Right renal pelvis (tissue), 4 donors: ENCODE measurements around the gene ITPRID2. TPM values are rescaled to one million over a fixed set of nuclear protein-coding genes. Genes with fewer than 3 reads are reported as not detected.
"Not testable (repeated sequence)": the region's sequence is repeated elsewhere in the genome, so short reads cannot be mapped to it uniquely, and the experiment has no call there.

Experiments
- DNase-seq, 4 donors: peaks; one replicate each; pipeline ENCODE4 v3.0.0-alpha.2; 2013; ENCODE audit warnings: low read depth in 4 of 4, low spot score in 3 of 4, missing footprints in 1 of 4
- polyA plus RNA-seq, 4 donors: library from polyadenylated mRNA; unstranded; fragments of 120-200 nt; gene quantifications; one replicate each; pipeline ENCODE4 v1.2.1, GENCODE V29; 2013; ENCODE audit not compliant: insufficient read length in 4 of 4

ITPRID2 gene
- polyA plus RNA-seq, 4 donors: 154 to 207 (median 174) TPM

DNA sequence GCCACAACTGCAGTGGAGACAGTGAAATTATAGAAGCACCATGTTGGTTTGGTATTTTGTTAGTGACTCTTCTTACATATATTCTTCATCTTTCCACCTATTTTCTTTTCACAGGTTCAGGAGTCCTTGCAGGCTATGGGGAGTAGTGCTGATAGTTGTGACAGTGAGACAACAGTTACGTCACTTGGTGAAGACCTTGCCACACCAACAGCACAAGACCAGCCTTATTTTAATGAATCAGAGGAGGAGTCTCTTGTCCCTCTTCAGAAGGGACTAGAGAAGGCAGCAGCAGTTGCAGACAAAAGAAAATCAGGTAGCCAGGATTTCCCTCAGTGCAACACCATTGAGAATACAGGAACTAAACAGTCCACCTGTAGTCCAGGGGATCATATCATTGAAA is 23.6 kb downstream of the ITPRID2 start:
- DNase-seq: no peak

DNA sequence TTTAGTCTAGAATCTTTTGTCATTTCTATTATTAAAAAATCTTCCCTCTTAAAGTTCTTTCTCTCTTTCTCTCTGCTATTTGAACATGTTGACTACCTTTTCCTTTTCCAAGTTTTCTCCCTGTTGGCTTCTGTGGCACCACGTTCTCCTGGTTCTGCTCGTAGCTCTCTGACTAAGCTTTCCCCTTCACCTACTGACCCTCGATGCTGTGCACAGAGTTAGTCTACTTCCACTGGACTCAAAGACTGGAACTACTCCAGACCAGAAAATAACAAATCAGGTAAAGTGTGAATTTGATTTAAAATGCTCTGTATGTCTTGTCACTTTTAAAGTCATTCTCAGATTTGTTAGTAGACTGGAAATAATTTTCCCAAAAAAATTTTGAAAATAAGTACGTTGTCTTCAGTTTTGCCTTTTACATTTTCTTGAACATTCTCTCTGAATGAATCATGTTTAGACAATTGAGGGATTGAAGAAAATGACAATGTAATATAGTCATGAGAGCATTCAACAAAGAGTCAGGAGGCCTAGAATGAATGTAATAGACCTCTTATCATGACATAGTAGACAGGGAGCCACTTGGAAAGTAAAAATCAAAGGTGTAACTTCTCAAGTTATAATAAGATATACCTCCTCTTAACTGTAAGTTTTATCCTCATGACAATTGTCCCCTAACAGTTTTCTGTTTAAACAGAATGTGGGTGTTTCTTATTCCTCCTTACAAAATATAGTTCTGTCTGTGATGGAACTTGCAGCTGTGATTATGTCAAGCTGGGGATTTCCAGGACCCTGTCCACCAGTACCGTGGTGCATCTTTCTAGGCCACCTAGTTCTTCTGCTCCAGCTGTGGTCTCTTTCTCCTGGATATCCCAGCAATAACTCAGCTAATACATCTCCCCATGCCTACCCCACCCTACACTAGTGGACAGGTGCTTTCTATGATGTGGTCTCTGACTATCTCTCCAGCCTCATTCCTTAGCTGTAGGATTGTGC is 25.5 kb downstream of the ITPRID2 start:
- DNase-seq: no peak

DNA sequence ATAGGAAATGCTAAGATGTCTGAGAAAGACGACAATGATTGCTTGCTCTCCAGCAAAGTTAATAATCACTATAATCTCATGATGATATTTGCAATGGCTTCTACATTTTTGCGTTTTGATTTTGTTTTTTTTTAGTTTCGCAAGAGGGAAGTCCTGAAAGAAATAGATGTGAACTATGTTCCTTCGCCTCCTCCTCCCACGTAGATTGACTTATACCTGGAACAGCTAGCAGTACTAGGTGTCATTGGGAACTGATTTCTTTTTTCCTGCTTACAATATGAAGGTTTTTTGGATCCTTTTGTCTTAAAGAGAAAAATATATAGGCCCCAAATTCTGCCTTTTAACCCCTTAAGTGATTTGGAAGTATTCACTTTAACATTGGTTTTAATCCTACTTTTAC is 26.7 kb downstream of the ITPRID2 start:
- DNase-seq: no peak

DNA sequence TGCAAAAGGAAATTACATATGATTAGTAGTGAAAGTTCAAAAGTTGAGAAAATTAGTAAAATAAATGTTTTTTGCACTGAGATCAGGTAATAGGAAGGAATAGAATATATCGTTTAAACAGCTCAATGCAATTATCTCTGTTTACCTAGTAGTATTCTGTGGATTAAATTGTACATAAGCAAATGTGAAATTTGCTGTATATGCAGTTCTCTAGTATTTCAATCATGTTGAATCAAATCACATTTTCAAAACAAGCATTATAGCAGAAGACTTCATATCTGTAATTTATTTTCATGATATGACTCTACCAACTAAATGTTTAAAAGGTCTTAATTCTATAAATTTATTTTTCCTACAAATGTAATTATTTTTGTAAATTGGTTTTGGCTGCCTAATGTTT is 31.6 kb downstream of the ITPRID2 start:
- DNase-seq: no peak

DNA sequence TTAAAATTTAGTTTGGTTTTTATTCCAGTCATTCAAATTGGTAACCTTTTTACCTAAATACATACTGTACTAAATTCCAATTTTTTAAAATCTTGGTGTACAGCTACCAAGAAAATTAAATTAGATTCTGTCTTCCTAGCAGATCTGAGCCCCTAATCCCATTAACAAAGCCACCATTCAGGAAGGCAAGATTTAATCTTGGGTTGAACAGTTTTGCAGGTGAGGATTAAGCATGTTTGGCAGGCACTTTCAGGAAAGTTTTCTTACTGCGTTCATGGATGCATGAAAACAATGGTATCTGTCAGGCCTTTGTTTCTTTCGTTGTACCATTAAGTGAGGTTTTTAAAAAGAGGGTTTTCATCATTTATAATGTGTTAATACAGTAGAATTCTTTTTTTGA is 32.8 kb downstream of the ITPRID2 start:
- no peak for DNase-seq

DNA sequence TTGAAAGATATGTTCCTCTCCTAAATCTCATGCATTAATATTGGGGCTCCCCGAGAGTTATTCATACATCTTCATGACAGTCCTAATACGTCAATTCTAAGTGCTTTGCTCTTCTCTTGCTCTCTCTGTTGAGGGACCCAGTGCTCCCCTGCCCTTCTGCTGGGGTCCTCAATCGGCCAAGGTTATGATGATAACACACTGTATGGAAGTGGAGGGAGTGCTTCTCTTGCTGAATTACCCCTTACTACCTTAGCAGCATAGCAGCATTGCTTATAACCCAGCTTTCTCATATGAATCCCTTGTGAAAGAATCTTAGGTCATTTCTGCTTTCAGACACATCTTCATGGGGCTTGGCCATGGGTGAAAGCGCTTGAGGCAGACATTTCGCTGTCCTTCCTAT is 43.2 kb downstream of the ITPRID2 start:
- no peak for DNase-seq

DNA sequence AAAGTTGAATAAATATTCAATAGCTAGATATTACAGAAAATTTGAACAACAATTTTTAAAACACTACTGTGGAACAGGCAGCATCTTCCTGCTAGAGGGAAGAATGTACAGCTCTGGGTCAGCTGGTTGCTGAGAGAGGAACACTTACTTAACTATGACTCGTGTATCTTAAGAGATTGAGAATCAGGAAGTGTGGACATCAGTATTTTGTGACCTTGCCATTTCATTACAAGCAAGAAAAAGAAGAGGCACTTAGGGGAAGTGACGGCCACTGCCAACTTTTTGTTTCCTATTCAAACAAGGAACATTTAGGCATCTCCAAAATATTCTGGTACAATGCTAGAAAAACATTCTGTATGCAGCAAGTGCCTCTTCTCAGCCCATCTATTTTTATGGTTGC is 45.9 kb downstream of the ITPRID2 start:
- no peak for DNase-seq

DNA sequence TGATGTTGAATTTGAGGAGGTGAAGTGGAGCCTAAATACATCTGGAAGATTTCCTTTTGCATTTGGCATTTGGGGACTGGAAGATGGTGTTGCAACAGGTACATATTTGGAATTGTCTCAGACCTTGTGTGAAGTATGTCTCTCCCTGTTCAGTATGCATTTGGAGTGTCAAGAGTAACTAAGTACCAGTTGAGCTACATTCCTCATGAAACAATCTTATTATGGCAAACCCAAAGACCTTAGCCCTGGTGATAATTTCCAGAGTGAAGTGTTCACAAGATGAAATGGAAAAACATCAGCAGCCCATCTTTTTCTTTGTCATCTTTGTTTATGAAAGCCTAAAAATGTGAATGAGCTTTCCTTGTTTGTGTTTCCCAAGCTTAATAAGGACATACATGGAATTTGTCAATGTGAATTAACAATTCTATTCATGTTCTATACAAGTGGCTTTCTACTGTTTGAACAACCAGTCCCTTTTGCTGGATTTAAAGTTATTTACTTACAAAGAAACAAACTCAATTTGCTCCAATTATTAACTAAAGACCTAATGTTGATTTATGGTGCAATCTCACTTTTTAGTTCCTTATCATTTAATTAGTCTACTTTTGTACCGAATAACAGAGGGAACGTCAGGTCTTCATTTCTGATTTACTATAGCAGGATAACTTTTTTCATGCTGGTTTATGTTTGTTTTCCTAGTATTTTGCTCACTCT is 52.0 kb downstream of the ITPRID2 start:
- no peak for DNase-seq

DNA sequence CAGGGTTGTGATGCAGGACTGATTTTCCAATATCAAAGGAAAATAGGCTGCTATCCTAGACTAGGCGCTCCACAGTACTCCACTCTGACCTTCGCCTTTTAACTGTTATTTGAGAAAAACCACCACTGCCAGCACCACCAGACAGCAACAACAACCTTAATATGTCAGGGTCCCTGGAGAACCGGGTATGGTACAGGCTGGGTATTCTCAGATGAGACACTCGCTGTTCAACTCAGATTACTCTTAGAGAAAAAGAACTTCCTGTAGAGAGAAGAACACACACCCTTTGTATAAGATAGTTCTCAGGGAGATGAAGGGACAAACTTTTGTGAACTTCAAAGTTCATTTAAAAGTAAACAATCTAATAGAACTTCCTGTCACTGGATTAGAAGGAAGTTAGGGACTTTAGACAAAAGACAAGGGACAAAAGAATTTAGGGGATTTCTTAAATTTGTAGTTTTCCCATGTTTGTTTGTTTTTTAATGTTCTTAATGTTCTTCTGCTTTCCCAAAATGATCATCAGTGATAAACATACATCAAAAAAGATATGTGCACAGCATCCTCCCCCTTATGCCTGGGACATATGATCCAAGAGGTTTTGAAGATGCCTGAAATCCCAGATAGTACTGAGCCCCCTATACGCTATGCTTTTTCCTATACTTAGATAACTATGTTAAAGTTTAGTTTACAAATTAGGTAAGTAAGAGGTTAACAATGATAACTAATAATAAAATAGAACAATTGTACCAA is 52.8 kb downstream of the ITPRID2 start:
- no peak for DNase-seq

DNA sequence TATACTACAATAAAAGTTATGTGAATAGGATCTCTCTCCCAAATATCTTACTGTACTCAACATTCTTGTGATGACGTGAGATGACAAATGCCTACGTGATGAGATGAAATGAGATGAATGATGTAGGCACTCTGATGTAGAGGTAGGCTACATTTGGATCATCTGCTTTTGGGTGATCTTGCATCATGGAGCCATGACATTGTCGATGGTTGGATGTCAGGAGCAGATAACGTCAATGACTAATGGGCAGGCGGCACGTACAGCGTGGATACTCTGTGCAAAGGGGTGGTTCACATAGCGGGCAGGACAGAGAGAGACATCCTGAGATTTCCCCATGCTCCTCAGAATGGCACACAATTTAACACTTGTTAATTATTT is 53.4 kb downstream of the ITPRID2 start:
- no peak for DNase-seq

DNA sequence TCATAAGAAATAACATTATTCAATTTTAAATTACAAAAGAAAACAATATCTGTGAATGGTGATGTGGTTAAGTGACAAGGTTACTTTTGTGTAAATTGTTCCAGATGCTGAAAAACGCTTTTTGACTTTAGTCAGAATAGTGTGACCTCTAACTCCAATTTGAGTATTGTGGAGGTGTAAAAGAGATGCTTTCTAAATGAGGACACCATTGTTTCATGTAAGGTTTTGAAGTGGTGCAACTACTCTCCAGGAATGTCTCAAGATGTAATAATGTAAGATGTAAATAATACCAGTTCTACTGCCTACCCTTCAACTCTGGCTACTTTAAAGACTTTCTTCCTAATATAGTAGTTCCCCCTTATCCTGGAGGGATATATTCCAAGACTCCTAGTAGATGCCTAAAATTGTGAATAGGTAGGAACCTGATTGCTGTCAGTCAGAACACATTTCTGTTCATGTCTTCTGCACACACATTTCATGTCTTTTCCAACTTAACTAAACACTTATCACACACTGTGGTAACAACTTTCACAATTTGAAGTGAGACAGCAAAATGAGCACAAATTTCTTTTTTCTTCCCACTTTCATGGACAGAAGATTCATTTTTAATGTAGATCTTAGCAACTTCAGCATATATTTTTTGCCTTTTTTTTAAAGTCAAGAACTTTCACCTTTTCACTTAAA is 55.1 kb downstream of the ITPRID2 start:
- DNase-seq: no peak

DNA sequence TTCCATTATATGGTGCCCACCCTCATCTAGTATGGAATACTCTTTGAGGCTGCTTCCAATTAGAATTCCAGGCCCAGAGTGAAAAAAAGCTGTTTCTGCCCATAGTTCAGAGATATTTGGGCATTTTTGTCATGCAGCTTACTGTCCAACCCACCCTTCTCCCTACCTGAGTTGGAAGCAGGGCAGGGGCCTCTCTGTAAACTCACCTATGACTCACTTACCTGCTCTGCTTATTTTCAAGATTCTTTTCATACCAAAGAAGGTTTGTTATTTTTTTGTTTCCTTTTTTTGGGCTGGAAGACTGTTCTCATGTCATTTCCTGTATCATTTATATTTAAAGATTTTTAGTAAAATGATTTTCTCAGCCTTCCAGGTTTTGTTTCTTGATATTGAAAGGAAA is 55.7 kb downstream of the ITPRID2 start:
- DNase-seq: no peak

DNA sequence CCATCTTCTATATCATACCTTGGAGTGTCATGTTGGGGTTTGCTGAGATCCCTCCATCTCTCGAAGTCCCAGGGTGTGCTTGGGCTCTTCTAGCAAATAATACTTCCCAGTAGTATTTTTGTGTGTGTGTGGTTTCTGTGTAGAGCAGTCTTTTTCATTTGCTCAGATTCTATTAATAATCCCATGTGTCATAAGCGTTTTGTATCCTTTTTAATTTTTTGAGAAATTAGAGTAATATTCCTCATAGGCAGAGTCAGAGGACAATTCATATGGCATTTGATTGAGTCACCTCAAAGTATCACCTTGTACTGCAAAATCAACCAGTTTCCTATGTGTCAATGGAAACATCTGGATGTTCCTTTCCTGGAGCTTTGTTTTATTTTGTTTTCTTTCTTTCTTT is 56.7 kb downstream of the ITPRID2 start:
- no peak for DNase-seq

DNA sequence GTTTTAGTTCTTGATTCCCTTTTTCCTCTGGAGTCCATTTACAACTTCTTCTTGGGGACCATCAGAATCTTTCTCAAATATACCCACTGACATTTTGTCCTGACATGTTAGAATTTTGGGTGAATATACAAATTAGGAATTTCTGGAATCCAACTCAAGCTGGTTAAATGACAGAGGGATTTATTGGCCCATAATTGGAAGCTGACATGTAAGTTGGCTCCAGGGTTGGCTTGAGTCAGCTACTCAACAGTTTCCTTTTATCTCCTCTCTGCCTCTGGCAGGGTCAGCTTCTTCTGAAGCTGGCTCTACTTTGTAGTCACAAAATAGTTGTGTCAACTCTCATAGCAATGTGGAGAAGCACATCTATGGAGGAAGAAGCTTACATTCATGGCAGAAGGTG is 57.5 kb downstream of the ITPRID2 start:
- DNase-seq: no peak

DNA sequence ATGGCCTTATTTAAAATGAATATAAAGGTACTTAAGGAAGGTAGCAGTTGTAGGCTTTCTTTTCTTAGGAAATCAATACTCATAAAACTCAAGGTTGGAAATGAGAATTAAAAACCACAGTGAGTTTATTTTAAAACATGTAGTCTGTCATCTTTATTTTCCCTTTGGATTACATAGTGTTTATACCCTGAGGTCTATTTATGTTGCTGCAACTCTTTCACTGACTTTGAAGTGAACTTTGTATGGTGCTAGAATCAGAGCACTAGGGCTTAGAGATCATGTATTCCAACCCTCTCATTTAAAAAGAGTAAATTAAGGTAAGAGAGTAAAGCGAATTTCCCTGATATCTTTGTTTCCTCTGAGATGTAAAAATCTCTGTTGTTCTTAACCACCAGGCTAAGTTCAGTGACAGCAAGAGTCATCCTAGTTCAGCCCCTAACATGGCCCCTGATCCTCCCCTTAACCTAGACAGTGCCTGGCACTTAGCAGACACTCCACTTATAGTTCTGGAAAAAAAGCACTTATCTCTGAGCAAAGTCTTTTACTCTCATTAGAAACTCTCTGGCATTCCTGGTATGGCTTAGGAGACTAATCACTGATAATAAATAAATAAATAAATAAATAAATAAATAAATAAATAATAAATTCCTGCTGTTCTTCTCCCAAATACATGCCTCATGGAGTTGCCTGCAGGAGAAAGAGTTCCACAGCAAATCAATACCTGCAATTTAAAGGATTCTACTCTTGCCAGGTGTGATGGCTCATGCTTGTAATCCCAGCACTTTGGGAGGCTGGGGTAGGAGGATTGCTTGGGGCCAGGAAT is 61.1 kb downstream of the ITPRID2 start:
- no peak for DNase-seq

DNA sequence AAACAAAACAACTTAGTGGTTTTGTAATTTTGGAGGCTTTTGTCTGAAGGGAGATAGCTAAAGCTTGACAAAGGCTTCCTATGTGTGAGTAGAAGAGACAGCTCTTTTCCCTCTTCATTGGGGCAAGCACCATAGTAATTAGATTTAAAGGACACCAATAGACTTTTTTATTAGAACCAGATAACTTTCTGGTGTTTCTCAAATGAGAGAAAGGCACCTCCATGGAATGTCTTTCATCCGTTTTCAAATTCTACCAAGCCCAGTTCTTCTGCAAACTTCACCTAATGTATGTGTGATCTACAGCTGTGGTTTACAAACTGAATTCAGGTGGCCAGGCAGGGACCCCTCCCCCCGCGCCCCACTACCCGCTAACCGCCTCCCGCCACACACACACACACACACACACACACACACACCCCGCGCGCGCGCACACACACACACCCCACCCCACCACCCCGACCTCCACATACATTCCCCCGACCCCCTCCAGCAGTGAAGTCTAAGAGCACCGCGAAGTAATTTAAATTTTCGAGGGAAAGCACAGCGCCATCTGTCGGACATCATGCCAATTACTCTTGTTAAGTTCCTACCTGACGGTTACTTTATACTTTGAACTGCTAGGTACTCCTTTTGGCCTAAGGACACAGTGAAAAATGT is 62.5 kb downstream of the ITPRID2 start:
- DNase-seq: peak; percentile 66 to 78 (median 71)

DNA sequence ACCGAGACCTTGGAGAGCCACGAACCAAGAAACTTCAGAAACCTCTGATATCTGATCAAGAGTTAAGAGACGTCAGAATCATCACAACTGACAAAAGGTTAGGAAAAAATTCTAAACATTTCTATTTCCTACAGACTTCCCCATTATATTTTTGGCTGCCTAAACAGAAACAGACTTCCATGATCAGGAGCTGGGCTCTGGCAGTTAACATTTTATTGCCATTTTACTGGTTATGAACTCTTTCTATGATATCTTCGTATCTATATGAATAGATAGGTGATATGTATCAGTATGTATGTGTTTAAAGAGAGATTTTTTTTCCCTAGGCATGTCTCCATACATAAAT is 63.0 kb downstream of the ITPRID2 start:
- no peak for DNase-seq

DNA sequence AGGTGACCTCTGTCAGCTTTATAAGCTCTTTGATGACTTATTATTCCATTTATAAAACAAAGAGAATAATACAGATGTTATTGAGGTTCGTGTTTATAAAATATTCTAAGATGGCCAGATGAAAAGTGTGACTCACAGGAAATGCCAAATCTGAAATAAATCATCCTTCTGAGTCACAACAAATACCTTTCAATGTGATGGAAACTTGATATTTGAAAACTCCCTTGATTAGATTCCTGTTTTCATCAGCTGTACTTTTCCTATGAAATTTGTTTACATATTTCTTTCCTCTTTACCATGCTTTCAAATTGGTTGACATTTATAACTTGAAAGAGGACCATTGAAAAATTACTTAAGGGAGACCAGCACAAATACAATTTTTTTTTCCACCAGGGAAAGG is 63.5 kb downstream of the ITPRID2 start:
- DNase-seq: no peak

DNA sequence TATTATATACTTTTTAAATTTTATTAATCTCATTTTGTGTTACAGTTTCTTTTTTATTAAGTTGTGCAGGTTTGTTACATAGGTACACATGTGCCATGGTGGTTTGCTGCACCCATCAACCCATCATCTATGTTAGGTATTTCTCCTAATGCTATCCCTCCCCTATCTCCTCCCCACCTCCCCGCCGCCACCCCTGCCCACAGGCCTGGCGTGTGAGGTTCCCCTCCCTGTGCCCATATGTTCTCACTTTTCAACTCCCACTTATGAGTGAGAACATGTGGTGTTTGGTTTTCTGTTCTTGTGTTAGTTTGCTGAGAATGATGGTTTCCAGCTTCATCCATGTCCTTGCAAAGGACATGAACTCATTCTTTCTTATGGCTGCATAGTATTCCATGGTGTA is 64.3 kb downstream of the ITPRID2 start:
- DNase-seq: not testable (repeated sequence)
